GM21786 (cell line): ENCODE results near the gene CORO7.

Source experiments
- ATAC-seq: cut with Tn5 transposase; IDR thresholded peaks from one replicate; pipeline ENCODE4 v1.9.1; 2021; ENCODE audit not compliant: unreplicated experiment

Gene CORO7

GRCh38 chr16:4385789-4386450 lies 30.5 kb downstream of the CORO7 start:
- no peak for ATAC-seq

DNA sequence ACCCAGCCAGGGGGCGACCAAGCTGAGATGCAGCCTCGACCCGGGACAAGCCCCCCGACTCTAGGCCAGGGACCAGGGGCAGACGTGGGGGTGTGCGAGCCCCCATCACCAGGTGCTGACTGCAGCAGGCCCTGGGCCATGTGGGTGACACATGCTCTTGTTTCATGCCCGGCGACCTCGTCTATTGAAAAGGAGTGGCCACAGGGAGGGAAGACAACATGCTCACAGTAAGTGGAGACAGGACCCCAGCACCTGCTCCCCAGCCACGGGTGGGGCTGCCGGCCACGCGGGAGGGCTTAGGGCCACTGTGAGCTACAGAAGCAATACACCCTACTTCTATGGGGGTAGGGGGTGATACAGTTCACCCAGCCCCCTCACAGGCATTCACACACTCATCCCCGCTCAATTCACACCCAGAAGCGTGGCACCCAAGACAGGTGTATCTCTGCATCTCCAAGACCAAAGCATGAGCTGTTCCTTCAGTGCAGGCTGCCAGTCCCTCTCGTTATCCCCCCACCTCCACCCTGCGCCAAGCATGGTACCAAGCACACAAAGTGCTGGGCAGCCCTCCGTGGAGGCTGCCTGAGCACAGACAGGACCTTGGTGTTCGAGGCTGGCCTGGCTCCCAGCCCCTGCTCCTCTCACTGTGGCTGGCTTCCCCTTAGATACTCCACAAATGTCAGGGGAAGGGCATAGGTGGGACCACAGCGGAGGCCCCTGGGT lies 31.2 kb downstream of the CORO7 start:
- ATAC-seq, result no peak

GRCh38 chr16:4384509-4384942 lies 31.9 kb downstream of the CORO7 start:
- ATAC-seq, result no peak

GRCh38 chr16:4383591-4384444 lies 32.6 kb downstream of the CORO7 start:
- no peak for ATAC-seq

DNA sequence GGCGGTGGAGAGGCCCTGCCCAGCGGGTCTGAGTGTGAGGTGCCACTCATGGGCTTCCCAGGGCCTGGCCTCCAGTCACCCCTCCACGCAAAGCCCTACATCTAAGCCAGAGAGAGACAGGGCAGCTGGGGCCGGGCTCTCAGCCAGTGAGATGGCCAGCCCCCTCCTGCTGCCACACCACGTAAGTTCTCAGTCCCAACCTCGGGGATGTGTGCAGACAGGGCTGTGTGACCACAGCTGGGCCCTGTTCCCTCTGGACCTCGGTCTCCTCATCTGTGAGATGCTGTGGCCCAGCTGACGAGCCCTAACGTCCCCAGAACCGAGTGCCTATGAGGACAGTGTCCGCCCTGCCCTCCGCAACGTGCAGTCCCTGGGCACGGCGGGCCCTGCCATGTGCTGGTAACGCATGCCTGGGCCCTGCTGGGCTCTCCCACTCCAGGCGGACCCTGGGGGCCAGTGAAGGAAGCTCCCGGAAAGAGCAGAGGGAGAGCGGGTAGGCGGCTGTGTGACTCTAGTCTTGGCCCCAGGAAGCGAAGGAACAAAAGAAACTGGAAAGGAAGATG lies 33.5 kb downstream of the CORO7 start:
- no peak for ATAC-seq

GRCh38 chr16:4381935-4382794 lies 34.2 kb downstream of the CORO7 start:
- no peak for ATAC-seq

GRCh38 chr16:4381072-4381934 lies 35.1 kb downstream of the CORO7 start:
- ATAC-seq, result no peak

GRCh38 chr16:4380119-4381063 lies 36.0 kb downstream of the CORO7 start:
- no peak for ATAC-seq

DNA sequence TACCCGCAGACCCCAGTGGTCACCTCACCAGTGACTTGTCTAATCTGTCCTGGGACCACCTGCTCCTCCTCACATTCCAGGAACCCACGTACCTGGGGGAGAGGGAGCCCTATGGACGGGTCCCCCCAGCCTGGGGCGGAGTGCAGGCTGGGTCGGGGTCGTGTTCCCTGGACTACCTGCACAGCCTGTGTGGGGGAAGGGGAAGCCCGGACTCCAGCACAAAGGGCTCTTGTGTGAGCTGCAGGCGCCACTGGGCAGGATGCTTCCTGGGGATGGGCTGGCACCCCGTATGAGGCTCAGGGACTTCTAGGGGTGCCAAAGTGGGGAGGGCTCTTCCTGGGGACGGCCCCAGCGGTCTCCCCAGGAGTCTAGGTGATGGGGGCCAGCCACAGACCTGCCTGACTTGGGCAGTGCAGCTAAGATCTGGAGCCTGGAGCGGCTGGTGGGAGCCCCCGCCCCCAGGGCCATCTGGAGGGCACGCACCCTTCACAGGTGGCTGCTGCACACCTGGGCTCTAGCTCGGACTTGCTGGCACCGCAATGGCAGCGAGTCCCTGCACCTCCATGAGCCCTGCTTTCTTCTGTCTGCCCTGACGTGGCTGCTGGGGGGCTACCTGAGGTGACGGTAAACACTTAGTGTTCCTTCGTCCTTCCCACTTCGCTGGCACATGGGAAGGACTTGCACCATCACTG lies 37.3 kb downstream of the CORO7 start:
- no peak for ATAC-seq

DNA sequence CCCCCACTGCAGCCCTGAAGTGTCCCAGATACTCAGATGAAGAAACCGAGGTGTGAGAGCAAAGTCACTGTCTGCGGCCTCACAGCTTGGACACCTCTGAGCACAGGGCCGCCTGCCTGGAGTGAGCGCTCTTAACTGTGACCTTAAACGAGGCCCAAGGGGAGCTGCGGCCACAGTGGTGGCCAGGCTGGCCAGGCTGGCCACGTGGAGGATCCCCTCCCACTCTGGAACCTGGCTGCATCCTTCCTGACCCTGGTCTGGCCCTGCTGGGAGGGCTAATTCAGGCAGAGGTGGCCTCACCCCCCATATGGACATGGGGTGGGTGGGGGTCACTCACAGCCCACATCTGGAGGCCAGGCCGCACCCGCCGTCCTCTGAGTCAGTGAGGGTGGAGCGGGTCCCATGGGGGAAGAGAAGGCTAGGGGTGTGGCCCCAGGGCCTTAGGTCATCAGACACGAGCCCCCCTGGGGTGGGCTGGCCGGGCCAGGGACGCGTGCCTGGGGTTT lies 38.2 kb downstream of the CORO7 start:
- no peak for ATAC-seq

- no peak for ATAC-seq
Observed at GRCh38 chr16:4377573-4378154, 38.7 kb downstream of the CORO7 start.

GRCh38 chr16:4376893-4377572 lies 39.4 kb downstream of the CORO7 start:
- no peak for ATAC-seq

DNA sequence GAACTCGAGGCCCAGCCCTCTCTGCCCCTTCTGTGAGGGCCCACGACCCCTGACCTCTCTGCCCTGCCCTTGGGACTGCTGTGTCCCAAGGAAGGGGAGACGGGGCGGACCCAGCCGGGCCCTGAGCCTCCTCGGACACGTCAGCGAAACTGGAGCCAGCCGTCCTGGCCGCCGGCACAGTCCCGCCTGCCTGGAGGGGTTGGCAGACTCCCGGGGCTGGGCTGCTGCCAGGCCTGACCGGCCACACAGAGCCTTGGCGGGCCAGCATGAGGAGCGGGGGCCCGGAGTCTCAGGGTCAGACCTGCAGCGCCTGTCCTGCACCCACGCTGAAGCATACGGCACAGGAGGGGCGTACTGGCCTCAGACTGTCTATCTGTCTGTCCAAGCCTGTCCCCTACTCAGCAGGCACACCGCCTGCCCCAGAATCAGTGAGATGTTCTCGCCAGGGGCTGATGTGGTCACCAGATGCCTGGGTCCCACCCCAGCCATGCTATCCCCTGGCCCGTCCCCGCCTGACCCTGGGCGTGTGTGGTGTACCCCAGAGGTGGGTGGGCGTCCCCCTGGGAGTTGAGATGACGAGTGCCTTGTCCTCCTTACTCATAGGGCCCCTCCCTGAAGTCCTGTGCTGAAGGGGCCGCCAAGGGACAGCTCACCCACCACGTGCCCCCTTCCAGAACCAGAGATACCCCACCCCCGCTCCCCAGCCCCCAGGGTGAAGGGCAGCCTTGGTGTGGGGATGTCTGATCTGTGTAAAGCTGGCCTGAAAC lies 40.1 kb downstream of the CORO7 start:
- no peak for ATAC-seq

DNA sequence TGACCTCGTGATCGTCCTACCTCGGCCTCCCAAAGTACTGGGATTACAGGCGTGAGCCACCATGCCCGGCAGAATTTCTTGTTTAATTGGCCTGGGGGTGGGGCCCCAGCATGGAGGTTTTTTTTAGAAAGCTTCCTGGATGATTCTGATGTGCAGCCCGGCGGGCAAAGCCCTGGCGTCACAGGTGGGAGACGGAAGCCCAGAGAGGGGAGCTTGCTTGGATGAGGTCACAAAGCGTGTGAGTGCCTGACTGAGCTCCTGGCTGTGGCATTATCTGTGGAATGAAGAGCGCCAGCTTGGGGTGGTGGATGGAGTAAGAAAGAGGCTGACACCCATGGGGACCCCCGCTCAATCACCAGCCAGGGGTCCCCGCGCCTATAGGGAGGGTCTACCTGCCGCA lies 40.7 kb downstream of the CORO7 start:
- ATAC-seq, result no peak

GRCh38 chr16:4373909-4374742 lies 42.3 kb downstream of the CORO7 start:
- ATAC-seq, result no peak
